ENCODE measurements around the gene SMG9. TPM values are rescaled to one million over a fixed set of nuclear protein-coding genes. Genes with fewer than 3 reads are reported as not detected.

The SMG9 gene
- 10 to 100 TPM; 13.7 to 22.8 (median 15.5) TPM for total RNA-seq

- peak; percentile 88 for ATAC-seq (ENCODE audit: low FRiP score)
- TF ChIP-seq CTCF (IDR thresholded peaks at IDR 0.05), result no peak
- peak; percentile 93 for DNase-seq (ENCODE audit: low spot score)
Measured at GRCh38 chr19:43754503-43755255, at the start of gene SMG9. SMG9 (minus strand) TSS chr19:43754962; CDS start chr19:43750741, 4,221 bp downstream.

- no peak for TF ChIP-seq CTCF (IDR thresholded peaks at IDR 0.05)
- ATAC-seq (ENCODE audit: low FRiP score) (no peak), DNase-seq (ENCODE audit: low spot score) (no peak)
Measured at GRCh38 chr19:43804432-43804831, 49.7 kb upstream of the SMG9 start.

DNA sequence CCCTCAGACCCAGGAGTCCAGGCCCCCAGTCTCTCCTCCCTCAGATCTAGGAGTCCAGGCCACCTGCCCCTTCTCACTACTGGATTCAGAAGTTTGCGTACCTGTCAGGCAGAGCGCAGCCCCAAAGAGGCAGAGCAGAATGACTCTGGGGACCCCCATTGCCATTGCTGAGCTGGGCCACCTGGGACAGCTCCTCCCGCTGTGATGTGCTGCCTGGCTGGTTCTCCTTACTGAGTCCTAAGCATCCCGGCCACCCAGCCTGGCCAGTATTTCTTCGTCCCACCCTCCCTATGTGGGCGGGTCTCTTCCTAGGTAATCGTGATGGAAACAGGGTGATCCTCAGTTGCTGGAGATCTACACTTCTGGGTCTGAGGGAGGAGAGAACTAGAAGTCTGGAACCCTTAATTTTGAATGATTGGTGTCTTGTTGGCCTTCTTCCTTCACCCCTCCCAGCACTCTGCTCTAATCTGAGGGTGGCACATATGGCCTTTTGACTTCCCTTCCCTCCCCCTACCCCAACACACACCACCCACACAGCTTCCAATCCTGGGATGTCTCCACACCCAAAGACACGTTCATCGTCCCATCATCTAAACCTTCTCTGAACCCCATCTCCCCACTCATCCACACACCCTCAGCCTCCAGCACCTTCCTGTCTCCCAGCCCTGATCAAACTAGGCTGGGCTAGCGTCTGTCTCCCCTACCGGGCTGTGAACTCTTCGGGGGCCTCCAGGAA lies 47.6 kb upstream of the SMG9 start, which contains the start of gene LYPD5:
Gene LYPD5, minus strand, starts transcription at position 232 of the 736 bp plus-strand sequence. Its CDS starts 67 bp downstream, at position 165.
- no peak for DNase-seq (ENCODE audit: low spot score)
- ATAC-seq (ENCODE audit: low FRiP score), result no peak
- no peak for TF ChIP-seq CTCF (IDR thresholded peaks at IDR 0.05)

DNA sequence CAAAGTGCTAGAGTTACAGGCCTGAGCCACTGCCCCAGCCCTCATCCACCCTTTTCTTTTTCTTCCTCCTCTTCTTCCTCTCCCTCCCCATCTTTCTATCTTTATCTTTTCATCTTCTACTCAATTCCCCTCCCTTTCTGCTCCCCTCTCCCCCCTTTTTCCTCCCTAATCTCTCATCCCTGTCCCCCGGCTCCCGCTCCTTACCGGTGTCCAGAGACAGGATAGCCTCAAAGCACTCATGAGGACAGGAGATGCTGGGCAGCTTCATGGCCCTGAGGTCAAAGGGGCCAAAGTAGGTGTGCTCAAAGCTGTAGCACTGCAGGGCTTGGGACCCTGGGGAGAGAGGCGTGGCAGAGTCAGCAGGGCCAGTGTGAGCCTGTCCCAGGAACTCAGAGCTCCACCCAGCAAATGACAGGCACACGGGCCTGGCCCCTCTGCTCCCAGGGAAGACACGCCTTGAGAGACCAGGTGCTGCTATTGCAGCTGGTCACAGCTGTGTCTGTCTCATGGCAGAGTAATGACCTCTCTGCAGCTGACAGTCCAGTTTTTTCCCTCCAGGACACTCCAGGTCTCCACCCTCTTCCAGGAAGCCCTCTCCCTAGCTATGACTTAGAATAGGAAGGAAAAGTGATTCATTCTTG lies 44.9 kb upstream of the SMG9 start:
- DNase-seq (ENCODE audit: low spot score) (no peak), ATAC-seq (ENCODE audit: low FRiP score) (peak; percentile 41)
- no peak for TF ChIP-seq CTCF (IDR thresholded peaks at IDR 0.05)

DNA sequence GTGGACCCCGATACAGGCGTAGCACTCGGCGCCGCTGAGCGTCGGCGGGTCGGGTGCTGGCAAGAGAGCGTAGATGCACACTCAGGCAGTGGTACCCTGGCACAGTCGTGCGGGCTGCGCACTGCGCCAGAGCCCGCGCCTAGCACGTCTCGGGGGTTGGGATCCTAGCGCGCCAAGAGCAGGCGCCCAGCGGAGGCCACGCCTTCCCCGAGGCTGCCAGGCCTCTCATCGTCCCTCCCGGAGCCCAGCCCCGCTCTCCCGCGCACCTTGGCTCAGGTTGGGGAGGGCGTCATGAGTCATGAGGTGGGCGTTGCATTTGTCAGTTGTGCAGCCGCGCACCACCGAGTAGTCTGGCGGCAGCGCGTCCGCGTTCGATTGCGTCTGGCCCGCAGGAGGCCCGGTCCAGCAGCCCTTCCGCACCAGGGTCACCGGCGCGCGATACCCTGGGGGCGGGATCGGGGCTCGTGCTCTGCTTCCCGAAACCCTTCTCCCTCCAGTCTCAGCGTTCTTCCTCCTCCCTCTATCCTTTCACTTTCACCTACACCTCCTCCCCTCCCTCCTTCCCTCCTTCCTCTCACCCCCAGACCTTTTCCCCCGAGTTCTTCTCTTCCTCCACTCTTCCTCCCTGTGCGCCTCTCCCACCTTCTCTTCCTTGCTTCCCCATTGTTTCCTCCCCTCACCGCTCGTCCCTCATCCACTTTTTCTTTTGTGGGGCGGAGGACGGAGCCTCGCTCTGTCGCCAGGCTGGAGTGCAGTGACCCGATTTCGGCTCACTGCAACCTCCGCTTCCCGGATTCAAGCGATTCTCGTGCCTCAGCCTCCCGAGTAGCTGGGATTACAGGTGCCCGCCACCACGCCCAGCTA lies 44.0 kb upstream of the SMG9 start:
- peak; percentile 92 for ATAC-seq (ENCODE audit: low FRiP score)
- no peak for TF ChIP-seq CTCF (IDR thresholded peaks at IDR 0.05)
- DNase-seq (ENCODE audit: low spot score), result no peak

DNA sequence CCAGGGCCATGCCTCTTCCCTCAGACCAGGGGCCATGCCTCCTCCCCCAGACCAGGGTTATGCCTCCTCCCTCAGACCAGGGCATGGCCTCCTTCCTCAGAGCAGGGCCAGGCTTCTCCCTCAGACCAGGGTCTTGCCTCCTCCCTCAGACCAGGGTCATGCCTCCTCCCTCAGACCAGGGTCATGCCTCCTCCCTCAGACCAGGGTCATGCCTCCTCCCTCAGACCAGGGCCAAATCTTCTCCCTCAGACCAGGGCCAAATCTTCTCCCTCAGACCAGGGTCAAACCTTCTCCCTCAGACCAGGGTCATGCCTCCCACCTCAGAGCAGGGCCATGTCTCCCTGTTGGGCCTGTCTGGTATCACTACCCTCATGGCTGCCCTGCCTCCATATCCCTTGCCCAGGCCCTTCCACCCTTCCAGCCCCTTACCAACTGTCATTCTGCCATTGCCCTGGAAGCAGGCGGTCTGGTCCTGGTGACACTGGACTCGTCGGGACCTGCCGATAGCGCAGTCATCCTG lies 43.3 kb upstream of the SMG9 start:
- no peak for TF ChIP-seq CTCF (IDR thresholded peaks at IDR 0.05)
- ATAC-seq (ENCODE audit: low FRiP score), result no peak

More for the DNA sequence above, 43.3 kb upstream of the SMG9 start:
- DNase-seq (ENCODE audit: low spot score), result no peak

Measured in omental fat pad (tissue), 4 donors.